Stimulated activated CD4-positive, alpha-beta T cell treated with anti-CD3 and anti-CD28 coated beads, Interleukin-1b, Interleukin-23, amount 100 ng/mL, for 48 hours (primary cell): ENCODE data around the gene PRXL2C.
A peak's percentile ranks its signal among the peaks of the same experiment; 100 is the strongest.
"Not testable (repeated sequence)": the region's sequence is repeated elsewhere in the genome, so short reads cannot be mapped to it uniquely, and the experiment has no call there.

ENCODE experiments used
- DNase-seq: peaks from one replicate; pipeline ENCODE4 v3.0.0-alpha.2; 2020

Gene PRXL2C, protein sequence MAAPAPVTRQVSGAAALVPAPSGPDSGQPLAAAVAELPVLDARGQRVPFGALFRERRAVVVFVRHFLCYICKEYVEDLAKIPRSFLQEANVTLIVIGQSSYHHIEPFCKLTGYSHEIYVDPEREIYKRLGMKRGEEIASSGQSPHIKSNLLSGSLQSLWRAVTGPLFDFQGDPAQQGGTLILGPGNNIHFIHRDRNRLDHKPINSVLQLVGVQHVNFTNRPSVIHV

DNA sequence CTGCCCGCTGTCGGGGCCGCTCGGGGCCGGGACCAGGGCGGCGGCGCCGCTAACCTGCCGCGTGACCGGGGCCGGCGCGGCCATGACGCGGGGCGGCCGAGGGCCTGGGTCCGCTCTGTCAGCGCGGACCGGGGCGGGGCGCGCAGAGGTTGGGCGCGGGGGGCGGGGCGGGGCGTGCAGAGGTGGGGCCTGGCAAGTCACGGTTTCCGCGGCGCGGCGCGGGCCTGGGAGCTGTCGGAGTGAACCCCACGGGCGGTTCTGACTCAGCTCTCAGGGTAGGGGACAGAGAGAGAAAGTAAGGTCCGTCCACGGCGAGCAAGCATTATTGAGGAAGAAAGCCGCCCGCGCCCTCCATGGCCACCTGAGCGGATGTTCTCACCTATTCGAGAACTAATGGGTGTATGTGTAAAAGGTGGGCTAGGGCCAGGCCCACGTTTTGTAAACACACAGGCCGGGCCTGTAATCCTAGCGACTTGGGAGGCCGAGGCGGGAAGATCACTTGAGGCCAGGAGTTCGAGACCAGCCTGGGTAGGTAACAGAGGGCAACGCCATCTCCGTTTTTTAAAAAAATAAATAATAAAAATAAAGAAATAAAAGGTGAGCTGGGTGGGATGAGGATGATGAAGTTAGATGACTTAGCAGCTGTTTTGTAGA, at the start of gene PRXL2C:
Gene PRXL2C (minus strand): TSS at position 120 of the 654 bp plus-strand sequence. CDS start 36 bp downstream, at position 84.
- peak; percentile 78 for DNase-seq

DNA sequence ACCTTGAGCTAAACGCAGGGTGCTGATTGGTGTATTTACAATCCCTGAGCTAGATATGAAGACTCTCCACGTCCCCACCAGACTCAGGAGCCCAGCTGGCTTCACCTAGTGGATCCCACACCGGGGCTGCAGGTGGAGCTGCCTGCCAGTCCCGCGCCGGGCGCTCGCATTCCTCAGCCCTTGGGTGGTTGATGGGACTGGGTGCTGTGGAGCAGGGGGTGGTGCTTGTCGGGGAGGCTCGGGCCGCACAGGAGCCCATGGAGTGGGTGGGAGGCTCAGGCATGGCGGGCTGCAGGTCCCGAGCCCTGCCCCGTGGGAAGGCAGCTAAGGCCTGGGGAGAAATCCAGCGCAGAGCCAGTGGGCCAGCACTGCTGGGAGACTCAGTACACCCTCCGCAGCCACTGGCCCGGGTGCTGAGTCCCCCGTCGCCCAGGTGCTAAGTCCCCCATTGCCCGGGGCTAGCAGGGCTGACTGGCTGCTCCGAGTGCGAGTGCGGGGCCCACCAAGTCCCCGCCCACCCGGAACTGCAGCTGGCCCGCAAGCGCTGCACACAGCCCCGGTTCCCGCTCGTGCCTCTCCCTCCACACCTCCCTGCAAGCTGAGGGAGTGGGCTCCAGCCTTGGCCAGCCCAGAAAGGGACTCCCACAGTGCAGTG, 45.7 kb upstream of the PRXL2C start:
- DNase-seq, result not testable (repeated sequence)

DNA sequence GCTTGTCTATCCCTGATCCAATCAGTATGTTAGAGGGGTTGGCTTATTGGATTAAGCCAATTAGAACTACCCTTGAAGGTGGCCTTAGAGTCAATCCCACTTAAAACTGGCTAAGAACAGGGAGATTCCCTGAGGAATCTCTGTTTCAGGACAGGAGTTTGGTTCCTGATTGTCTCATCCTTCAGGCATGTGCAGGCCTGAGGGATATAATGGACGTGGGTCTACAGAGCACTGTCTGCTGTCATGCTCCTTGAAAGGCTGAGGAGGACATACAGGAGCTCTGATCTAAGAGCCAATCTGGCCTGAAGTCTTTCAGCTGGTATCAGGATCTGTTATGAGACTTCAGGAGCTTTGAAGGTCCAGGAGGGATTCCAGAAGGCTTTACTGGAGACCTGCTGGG, 36.2 kb upstream of the PRXL2C start:
- no peak for DNase-seq

DNA sequence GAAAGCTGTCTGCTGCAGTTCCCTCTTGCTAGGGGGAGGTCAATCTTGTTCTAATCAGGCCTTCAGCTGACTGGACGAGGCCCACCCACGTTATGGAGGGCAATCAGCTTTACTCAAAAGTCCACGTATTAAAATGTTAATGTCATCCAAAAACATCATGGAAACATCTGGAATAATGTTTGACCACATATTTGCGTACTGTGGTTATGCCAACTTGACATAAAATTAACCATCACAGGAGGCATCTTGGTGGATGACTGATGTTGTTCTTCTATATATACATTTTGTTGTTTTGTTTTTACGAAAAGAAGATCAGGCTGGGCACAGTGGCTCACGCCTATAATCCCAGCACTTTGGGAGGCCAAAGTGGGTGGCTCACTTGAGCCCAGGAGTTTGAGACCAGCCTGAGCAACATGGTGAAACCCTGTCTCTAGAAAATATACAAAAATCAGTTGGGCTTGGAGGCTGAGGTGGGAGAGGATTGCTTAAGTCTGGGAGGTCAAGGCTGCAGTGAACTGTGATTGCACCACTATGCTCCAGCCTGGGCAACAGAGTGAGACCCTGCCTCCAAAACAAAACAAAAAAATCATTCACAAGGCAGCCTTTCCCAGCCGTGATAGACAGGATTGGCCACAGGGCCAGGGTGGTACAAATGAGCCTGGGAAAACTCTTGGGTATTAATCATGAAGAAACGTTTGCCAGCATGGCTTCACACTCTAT, 33.8 kb upstream of the PRXL2C start:
- DNase-seq, result no peak

DNA sequence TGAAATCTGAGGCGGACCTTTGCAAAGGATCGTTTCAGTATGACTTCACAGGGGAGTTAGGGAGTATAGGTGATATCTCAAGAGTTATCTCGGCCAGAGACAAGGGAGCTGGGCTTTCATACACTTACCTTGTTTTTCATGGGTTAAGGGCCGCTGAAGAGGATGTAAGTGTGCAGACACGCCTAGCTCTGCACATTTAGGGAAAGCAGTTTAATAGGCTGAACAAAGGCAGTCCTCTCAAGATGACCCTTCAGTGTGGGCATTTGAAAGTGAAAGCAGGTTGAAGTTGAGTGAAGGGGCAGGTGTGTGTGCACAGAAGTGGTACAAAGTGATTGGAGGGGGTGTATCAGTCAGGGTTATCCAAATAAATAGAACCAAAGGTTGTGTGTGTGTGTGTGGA, 33.1 kb upstream of the PRXL2C start:
- DNase-seq, result no peak

DNA sequence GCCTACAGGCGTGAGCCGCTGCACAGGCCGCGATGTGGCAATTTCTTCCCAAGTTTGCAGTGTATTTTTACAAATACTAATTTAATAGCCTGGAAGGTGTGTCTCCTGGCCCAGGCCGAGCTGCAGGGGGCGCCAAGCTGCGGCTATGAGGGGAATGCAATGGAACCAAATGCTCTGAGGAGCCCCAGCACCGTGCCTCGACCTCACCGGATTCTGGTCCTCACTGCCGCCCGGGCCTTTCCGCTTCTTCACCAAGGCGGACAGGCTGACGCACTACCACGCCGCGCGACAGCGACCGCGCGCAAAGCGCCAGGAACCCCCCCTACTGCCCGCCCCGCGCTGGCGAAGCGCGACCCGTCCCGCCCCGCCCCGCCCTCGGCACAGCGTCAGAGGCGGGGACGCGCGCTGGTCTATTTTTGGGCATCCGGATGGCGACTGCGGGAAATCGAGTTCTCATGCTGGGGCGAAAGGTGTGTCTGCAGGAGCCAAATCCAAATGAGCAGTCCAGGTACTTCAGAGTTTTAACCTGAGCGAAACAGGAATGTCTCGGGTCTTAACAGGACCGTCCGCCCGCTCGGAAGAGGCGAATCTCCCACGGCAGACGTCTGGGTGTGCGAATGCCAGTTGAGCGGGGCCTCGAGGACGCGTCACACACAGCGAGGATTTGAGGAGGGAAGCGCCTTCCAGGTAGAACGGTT, 31.7 kb upstream of the PRXL2C start:
- DNase-seq, result peak; percentile 75

DNA sequence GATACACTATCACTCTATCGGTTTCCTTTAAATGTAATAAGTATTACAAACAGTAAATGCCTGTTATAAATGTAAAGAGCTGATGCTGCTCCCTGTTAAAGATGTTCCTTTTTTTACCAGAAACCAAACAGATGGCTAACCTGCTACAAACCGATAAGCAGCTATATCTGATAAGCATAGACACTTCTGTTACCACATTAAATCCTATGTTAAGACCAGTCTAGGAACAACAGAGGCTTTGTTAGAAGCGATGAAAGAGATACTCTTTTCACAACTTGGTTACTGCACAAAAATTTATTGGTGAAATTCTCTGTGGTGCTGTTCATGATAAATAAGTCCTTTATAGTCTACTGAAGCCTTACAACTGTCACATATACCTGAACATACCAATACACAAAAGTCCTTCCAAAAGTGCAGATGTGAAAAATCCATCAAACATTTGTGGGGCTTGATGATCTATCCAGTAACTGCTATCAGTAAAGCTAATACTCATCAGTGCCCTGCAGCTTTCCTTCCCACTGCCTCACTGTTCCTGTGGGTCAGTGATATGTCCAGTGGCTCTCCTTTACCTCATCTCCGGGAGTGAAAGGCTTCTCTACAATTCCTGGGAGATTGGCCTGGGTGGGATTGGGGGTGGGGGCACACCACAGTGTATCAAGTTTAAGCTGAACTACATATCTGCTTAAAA, 25.8 kb upstream of the PRXL2C start:
- no peak for DNase-seq

DNA sequence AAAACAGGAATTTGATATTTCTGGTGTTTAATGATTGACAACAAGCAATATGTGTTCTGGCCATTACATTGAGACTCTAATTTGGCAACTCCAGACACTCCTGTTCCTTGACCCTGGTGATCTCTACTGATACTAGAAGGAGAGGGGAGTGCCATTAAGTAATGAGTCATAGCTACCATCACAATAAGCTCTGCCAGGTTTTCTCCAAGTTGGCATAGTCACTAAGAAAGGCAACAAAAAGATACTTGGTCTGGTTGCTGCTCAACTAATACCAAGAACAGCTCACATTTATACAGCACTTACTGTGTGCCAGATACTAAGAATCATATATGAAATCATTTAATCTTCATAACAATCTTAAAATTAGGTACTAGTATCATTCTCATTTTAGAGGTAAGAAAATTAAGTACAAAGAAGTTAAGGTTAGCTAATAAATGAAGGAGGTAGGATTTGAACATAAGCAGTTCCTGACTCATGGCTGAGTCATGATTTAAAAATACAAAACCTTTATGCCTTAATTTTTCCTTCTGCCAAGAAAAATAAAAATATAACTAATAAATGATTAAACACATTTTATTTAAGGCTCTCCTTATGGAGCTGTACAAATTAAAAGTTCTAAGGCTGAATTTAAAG, 19.9 kb upstream of the PRXL2C start:
- no peak for DNase-seq

DNA sequence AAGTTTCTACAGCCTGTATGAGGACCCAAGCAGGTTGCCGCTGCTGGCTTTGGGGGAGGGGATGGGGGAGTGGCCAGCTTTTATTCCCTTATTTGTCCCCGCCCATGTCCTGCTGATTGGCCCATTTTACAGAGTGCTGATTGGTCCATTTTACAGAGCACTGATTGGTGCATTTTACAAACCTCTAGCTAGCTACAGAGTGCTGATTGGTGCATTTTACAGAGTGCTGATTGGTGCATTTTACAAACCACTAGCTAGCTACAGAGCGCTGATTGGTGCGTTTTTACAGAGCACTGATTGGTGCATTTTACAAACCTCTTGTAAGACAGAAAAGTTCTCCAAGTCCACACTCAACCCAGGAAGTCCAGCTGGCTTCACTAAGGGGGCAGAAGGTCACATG, 18.7 kb upstream of the PRXL2C start:
- DNase-seq, result not testable (repeated sequence)

DNA sequence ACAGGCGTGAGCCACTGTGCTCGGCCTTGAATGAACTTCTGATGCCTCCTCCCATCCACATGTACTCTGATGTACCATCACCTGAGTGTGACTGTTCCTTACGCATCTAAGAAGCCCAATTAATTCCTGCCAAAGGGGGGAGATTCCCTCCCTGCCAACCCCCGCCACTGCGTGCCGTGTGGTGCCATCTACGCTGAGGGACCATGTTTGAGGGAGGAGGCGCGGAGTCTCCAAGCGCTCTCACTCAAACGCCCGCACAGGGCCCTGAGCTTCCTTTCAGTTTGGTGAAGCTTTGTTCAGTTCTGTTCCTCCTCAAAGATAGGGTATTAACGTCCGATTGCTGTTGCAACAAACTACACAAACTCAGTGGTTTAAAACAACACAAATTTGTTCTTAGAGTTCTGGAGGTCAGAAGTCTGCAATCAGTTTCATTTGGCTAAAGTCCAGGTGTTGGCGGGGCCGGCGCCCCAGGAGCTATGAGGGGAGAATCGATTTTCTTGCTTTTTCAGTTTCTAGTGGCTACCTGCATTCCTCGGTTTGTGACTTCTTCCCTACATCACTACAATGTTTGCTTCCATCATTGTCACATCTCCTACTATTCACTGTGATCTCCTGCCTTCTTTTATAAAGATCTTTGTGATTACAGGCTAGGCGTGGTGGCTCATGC, 13.9 kb upstream of the PRXL2C start:
- DNase-seq, result no peak

DNA sequence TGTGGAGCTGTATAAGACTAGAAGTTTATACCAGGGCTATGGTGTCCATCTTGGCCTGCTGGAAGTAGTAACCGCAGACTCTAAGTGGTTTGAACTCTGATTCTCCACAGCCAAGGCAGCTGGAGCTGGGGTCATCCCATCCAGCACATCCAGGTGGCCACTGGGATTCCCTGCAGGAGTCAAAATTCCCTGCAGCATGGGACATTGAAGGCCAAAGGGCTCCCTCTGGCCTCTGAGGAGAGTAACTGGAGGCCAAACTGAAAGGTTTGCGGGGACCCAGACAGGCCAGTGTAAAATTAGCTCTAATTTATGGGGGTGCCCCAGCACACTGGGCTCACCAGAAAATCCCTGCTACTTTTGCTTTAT, 12.2 kb upstream of the PRXL2C start:
- DNase-seq, result no peak

DNA sequence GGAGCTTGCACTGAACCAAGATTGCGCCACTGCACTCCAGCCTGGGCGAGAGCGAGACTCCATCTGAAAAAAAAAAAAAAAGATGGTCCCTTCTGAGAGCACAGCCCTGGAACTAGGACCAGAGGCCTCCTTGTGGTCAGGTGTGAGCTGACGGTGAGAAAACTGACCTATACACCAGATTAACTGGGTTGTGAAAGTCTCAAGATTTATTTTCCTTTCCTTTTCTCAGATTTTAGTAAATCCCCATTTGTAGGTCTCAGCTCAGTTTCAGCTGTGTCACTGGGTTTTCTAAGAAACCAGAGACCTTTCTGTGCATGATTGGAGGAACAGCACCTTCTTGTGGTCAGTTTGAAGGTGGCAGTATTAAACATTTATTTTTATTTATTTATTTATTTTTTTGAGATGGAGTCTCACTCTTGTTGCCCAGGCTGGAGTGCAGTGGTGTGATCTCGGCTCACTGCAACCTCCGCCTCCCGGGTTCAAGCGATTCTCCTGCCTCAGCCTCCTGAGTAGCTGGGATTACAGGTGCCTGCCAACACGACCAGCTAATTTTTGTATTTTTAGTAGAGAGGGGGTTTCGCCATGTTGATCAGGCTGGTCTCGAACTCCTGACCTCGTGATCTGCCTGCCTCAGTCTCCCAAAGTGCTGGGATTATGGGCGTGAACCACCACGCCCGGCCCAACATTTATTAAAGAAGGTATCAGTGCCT, 11.7 kb upstream of the PRXL2C start:
- not testable (repeated sequence) for DNase-seq

DNA sequence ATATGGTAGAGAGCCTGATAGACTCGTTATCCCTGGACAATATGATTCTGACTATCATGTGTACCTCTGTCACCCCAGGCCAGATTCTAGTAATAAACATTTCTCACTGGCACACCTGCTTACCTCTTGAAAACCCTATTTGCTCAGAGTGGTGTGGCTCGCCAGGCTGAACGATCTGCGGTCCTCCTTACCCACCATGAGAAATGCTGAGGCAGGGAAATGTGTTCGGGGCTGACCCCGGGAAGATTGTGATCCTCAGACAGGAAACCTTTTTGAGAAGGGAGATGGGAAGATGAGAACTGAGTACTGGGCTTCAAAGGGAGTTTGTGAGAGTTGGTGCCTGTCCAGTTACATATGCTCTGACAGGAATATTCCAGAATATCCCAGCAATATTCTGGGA, 10.7 kb upstream of the PRXL2C start:
- no peak for DNase-seq

DNA sequence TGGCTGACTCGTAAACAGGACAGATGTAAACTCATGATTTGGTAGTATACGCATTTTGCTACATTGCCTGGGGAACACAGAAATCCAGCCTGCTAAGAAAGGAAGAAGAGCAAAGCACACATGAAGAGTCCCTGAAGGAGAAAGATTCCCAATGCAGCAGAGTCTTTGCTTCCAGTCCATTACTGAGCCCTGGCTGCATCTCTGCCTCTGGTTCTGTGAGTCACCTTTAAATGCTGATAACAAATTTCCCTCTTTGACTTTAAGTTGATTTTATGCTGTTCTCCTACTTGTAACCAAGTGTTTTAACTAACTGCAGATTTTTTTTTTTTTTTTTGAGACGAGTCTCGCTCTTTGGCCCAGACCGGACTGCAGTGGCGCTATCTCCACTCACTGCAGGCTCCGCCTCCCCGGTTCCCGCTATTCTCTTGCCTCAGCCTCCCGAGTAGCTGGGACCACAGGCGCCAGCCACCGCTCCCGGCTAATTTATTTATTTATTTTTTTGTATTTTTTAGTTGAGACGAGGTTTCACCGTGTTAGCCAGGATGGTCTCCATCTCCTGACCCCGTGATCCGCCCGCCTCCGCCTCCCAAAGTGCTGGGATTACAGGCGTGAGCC, 8.5 kb upstream of the PRXL2C start:
- DNase-seq, result no peak

DNA sequence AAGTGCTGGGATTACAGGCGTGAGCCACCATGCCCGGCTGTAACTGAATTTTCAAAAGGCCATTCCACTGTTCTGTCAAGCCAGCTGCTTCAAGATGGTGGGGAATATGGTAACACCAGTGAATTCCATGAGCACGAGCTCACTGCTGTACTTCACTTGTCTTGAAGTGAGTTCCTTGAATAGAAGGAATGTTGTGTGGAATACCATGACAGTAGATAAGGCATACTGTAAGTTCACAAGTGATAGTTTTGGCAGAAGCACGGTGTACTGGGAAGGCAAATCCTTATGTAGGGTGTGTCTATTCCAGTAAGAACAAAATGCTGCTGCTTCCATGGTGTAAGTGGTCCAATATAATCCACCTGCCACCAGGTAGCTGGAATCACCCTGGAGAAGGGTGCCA, 6.6 kb upstream of the PRXL2C start:
- no peak for DNase-seq

DNA sequence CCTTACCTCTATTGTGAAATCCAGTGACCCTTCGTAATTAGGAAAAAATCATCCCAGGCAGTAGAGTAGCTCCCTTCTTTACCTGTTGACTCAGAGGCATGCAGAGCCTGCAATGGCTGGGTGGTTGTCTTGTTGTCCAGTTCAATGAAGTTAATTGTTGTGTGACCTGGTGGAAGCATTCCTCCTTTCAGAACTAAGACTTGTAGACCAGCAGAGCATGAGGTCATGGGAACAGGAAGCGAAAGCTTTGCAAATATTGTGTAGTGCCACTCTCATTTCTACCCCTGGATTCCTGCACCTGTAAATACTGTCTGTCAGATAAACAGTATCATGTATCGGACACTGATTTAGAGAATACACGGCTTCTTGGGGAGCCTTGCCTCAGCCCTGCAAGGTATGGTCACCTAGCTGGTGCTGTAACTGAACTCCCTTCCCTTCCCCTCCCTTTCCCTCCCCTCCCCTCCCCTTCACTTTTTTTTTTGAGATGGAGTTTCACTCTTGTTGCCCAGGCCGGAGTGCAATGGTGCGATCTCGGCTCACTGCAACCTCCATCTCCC, 5.7 kb upstream of the PRXL2C start:
- no peak for DNase-seq

DNA sequence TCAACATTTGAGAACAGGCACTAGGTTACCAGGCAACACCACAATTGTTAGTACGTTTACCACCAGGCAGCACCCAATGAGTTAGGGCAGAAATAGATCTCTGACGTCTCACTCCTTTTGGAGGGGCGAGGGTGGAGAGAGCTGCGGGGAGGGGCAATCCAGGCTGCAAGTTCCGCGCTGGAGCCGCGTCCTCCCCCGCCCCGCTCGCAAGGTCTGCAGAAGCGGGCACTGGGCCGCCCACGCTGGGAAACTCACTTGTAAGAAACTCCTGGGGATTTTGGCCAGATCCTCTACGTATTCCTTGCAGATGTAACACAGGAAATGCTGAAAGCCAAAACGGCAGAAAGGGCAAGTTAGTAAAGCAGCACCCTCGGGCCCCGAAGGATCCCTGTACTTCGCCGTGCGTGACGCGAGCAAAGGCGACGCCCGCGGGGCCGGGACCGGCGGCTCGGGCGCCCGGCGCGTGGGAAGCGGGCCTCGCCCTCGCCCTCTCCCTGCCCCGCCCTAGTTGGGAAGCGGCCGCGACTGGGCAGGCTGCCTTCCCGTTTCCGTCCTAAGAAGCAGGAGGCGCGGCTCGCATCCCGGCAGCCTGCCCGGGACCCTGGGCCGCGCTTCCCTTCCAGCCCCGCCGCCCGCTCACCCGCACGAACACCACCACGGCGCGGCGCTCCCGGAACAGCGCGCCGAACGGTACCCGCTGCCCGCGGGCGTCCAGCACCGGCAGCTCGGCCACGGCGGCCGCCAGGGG, 493 bp downstream of the PRXL2C start:
- peak; percentile 59 for DNase-seq

DNA sequence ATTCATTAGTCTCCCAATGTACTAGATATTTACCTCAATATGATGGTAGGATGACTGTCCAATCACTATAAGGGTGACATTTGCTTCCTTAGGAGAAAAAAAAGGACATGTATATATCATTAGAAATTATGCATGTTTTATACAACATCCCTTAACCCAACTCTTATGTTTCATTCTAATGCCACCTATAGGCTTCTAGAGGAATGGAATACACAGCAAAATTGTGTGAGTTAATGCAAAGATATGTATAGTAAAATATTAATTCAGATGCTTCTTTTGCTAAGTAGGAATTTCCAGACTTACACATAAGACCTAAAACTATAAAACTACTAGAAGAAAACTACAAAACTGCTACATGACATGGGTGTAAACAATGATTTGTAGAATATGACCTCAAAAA, 3.5 kb downstream of the PRXL2C start:
- no peak for DNase-seq
